ENCODE data around the gene VWA8.

GRCh38 chr13:41563341-41563983, 397.4 kb downstream of the VWA8 start:
- TF ChIP-seq CTCF (IDR thresholded peaks at IDR 0.05): no peak
- no peak for TF ChIP-seq POLR2A (IDR thresholded peaks at IDR 0.05)
